Spleen (tissue), 7 donors: ENCODE measurements around the gene PILRB.
"Not testable (repeated sequence)": the region's sequence is repeated elsewhere in the genome, so short reads cannot be mapped to it uniquely, and the experiment has no call there.

ENCODE experiments used
- POLR2AphosphoS5 ChIP-seq, 3 donors: sonication (generic); formaldehyde crosslinking; IDR thresholded peaks; one replicate each; pipeline ENCODE4 v1.5.1; 2017; ENCODE audit warnings: antibody characterized with exemption in 3 of 3
- TF ChIP-seq, protein P1 (sequence below), 11 experiments: fragments of 200-600 bp in 7 of 11; fragments of 450-650 bp in 4 of 11; sonication (generic) in 4 of 11; IDR thresholded peaks in 8 of 11; conservative IDR thresholded peaks in 3 of 11; 1 replicate in 7 of 11; 2 replicates in 4 of 11; pipeline versions ENCODE4 v1.4.0 to v1.8.0; 2016 to 2021; ENCODE audit warnings: antibody characterized with exemption in 11 of 11, inconsistent platforms in 4 of 11, mild to moderate bottlenecking in 1 of 11
- donor health status: DM: no; HTN: no; CAD: no; lungs with moderate emphysema.
- donor health status: DM: no; HTN: no; CAD: no.
- donor health status: DM: no; HTN: no; CAD: no.

DNA sequence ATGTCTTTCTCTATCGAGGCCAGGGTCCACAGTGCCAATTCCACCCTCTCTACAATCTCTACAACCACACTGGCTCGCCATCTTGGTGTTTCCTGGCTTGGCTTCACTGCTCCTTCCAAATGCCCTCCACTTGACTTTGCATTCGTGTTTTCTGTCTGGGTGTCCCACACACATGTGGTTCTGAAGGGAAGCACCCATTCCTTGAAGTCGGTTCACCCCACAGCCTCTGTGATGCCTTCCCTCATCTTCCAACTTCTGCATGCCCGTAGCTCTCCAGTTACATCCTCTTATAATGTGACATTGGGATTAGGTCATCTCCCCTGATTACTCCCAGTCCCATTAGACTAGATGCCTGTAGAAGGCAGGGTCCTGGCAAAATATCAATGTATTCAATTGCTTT is 39.6 kb upstream of the PILRB start:
- TF ChIP-seq, protein P1, sequence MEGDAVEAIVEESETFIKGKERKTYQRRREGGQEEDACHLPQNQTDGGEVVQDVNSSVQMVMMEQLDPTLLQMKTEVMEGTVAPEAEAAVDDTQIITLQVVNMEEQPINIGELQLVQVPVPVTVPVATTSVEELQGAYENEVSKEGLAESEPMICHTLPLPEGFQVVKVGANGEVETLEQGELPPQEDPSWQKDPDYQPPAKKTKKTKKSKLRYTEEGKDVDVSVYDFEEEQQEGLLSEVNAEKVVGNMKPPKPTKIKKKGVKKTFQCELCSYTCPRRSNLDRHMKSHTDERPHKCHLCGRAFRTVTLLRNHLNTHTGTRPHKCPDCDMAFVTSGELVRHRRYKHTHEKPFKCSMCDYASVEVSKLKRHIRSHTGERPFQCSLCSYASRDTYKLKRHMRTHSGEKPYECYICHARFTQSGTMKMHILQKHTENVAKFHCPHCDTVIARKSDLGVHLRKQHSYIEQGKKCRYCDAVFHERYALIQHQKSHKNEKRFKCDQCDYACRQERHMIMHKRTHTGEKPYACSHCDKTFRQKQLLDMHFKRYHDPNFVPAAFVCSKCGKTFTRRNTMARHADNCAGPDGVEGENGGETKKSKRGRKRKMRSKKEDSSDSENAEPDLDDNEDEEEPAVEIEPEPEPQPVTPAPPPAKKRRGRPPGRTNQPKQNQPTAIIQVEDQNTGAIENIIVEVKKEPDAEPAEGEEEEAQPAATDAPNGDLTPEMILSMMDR (IDR thresholded peaks at IDR 0.05 in 8 of 11, conservative IDR thresholded peaks at IDR 0.05 in 3 of 11): not testable (repeated sequence)
- TF ChIP-seq POLR2AphosphoS5 (IDR thresholded peaks at IDR 0.05): not testable (repeated sequence)
